ENCODE measurements around the gene CCDC69. TPM values are rescaled to one million over a fixed set of nuclear protein-coding genes. Genes with fewer than 3 reads are reported as not detected.
A peak's percentile ranks its signal among the peaks of the same experiment; 100 is the strongest.
"Not testable (repeated sequence)": the region's sequence is repeated elsewhere in the genome, so short reads cannot be mapped to it uniquely, and the experiment has no call there.

The CCDC69 gene
- total RNA-seq, 1 donor from 2014 or later: 167 TPM

DNA sequence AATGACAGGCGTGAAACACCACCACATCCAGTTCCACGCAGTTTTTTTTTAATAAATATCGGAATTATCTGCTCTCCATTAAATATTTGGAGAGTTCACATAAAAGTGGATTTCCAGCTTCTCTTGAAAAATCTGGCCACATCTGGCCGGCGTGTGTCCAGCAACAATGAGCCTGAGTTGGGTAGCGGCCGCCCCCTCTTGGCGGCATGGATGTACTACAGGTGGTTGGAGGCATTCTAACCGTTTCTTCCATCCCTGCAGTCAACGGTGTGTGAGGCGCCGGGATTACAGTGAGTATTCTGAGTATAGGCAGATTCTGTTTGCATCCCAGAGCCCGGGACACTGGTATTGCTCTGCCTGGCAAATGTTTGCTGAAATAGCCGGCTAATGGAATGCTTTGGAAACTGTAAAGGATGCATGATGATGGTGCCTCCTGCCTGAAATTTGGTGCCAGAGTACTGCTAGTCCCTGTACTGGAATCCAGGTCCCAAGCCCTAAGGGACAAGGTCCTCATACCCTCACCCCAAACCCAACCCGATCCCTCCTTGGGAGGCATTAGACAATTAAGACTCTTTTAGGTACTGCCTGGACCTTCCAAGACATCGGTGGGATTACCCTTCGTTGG is 15.5 kb upstream of the CCDC69 start:
- Histone ChIP-seq H3K4me1 (peaks cover 38% of the 10 kb centered on the region), H3K4me3 (peak overlapping the region; percentile 46), H3K36me3 (no peaks in the 10 kb centered on the region), H3K9me3 (replicated peaks) (no peaks in the 10 kb centered on the region), H3K27ac (replicated peaks) (peak overlapping the region; percentile 85), H3K27me3 (ENCODE audit: low read depth) (no peaks in the 10 kb centered on the region)
- peak; percentile 82 for DNase-seq
- intact Hi-C loops (cut with micrococcal nuclease): loop anchor here (5.0 kb wide), 1 partner anchor 72 kb away; no protein-coding TSS in a partner anchor
- TF ChIP-seq, protein P1, sequence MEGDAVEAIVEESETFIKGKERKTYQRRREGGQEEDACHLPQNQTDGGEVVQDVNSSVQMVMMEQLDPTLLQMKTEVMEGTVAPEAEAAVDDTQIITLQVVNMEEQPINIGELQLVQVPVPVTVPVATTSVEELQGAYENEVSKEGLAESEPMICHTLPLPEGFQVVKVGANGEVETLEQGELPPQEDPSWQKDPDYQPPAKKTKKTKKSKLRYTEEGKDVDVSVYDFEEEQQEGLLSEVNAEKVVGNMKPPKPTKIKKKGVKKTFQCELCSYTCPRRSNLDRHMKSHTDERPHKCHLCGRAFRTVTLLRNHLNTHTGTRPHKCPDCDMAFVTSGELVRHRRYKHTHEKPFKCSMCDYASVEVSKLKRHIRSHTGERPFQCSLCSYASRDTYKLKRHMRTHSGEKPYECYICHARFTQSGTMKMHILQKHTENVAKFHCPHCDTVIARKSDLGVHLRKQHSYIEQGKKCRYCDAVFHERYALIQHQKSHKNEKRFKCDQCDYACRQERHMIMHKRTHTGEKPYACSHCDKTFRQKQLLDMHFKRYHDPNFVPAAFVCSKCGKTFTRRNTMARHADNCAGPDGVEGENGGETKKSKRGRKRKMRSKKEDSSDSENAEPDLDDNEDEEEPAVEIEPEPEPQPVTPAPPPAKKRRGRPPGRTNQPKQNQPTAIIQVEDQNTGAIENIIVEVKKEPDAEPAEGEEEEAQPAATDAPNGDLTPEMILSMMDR (IDR thresholded peaks at IDR 0.05; ENCODE audit: borderline replicate concordance): peak; percentile 97

DNA sequence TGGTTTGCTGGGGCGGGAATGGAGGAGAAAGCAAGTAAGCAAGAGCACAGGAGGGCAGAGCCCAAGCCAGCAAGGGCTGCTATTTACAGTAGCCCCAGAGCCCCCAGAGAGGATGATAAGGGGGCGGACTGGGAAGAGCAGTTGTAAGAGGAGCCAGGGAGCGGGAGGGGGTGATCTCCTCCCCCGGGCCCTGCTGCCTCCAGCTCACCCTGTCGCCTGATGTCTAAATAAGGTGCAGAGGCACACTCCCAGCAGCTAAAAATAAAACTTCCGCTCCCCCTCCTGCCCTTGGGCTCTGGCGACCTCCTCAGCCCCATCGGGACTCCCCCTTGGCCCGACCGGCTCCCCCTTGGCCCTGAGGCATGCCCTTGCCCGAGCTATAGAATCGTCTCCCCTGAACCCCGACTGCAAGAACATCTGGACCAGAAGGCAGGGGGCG is 14.4 kb upstream of the CCDC69 start:
- H3K9me3 ChIP-seq (replicated peaks): no peaks in the 10 kb centered on the region
- no peaks in the 10 kb centered on the region for H3K36me3 ChIP-seq
- no peaks in the 10 kb centered on the region for H3K27me3 ChIP-seq (ENCODE audit: low read depth)
- H3K4me1 ChIP-seq: peaks cover 46% of the 10 kb centered on the region
- peak; percentile 71 for DNase-seq
- H3K27ac ChIP-seq (replicated peaks): peak overlapping the region; percentile 85
- intact Hi-C loops (cut with micrococcal nuclease): loop anchor here (5.0 kb wide), 1 partner anchor 71 kb away; no protein-coding TSS in a partner anchor
- peak overlapping the region; percentile 46 for H3K4me3 ChIP-seq
- TF ChIP-seq, protein P1 (IDR thresholded peaks at IDR 0.05; ENCODE audit: borderline replicate concordance): no peak

DNA sequence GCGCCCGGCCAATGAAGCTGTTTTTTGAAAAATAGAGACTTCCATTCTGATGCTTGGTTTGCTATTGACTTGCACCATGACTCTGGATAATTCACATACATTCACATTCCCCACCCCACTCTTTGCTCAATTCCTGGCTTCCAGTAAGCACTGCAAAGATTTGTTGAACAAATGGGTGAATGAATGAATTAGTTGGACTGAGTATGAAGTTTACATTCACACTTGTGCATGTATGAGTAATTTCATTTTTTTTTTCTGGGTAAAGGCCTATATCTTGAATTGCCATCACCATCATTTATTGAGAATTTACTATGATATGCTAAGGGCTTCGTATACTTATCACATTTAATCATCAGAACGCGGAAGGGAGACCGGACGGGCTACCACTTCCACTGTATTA is 13.8 kb upstream of the CCDC69 start:
- Histone ChIP-seq H3K27ac (replicated peaks) (peak overlapping the region; percentile 85), H3K4me3 (peak overlapping the region; percentile 46), H3K27me3 (ENCODE audit: low read depth) (no peaks in the 10 kb centered on the region), H3K36me3 (no peaks in the 10 kb centered on the region), H3K9me3 (replicated peaks) (no peaks in the 10 kb centered on the region), H3K4me1 (peaks cover 46% of the 10 kb centered on the region)
- DNase-seq: no peak
- TF ChIP-seq, protein P1 (IDR thresholded peaks at IDR 0.05; ENCODE audit: borderline replicate concordance): no peak
- intact Hi-C loops (cut with micrococcal nuclease): loop anchor here (5.0 kb wide), 1 partner anchor 70 kb away; no protein-coding TSS in a partner anchor

DNA sequence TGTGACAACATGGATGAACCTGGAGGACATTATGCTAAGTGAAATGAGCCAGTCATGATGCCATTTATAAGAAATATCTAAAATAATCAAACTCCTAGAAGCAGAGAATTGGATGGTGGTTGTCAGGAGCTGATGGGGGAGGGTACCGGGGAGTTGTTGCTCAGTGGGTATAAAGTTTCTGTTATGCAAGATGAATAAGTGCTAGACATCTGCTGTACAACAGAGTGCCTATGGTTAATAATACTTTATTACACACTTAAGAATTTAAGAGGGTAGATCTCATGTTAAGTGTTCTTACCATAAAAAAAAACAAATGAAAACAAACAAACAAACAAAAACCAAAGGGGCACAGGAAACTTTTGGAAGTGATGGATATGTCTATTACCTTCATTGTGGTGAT is 13.0 kb upstream of the CCDC69 start:
- TF ChIP-seq, protein P1 (IDR thresholded peaks at IDR 0.05; ENCODE audit: borderline replicate concordance): no peak
- Histone ChIP-seq H3K27ac (replicated peaks) (no peak overlapping the region), H3K9me3 (replicated peaks) (no peaks in the 10 kb centered on the region), H3K4me1 (peaks cover 46% of the 10 kb centered on the region), H3K36me3 (no peaks in the 10 kb centered on the region), H3K4me3 (no peak overlapping the region), H3K27me3 (ENCODE audit: low read depth) (no peaks in the 10 kb centered on the region)
- intact Hi-C loops (cut with micrococcal nuclease): loop anchor here (5.0 kb wide), 1 partner anchor 70 kb away; no protein-coding TSS in a partner anchor
- DNase-seq: no peak

DNA sequence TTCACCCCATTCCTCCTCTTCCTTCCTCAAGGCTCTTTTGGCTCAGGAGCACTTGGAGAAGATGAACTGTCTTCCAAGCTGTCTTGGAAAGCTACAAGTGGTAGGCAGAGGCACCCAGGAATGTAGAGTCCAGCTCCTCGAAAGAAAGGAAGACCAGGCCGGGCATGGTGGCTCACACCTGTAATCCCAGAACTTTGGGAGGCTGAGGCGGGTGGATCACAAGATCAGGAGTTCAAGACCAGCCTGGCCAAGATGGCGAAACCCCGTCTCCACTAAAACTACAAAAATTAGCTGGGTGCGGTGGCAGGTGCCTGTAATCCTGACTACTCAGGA is 11.3 kb upstream of the CCDC69 start:
- not testable (repeated sequence) for H3K36me3 ChIP-seq; H3K27me3 ChIP-seq (ENCODE audit: low read depth); DNase-seq; H3K9me3 ChIP-seq (replicated peaks)
- Histone ChIP-seq H3K4me3 (peak overlapping the region; percentile 42), H3K4me1 (peaks cover 53% of the 10 kb centered on the region), H3K27ac (replicated peaks) (peak overlapping the region; percentile 91)
- intact Hi-C loops (cut with micrococcal nuclease): loop anchor here (5.0 kb wide), 1 partner anchor 68 kb away; no protein-coding TSS in a partner anchor
